HepG2 (cell line): ENCODE measurements around the gene CTU2. TPM values are rescaled to one million over a fixed set of nuclear protein-coding genes. Genes with fewer than 3 reads are reported as not detected.
A peak's percentile ranks its signal among the peaks of the same experiment; 100 is the strongest.

Source experiments
- AKAP8 ChIP-seq: sonication (generic); formaldehyde crosslinking; IDR thresholded peaks from 2 replicates; pipeline ENCODE4 v1.5.1; 2020; ENCODE audit warnings: mild to moderate bottlenecking, missing genetic modification reagents
- ARNTL ChIP-seq: sonication (generic); formaldehyde crosslinking; IDR thresholded peaks from 2 replicates; pipeline ENCODE4 v1.4.0; 2020; ENCODE audit warnings: mild to moderate bottlenecking, missing genetic modification reagents
- CEBPG ChIP-seq: IDR thresholded peaks from 2 replicates; pipeline ENCODE4 v1.6.1; 2016
- CREM ChIP-seq, 2 experiments: sonication (generic) in 1 of 2; formaldehyde crosslinking in 1 of 2; IDR thresholded peaks; 2 replicates each; pipeline versions ENCODE4 v1.4.0 to v1.6.1; 2016 to 2020; ENCODE audit warnings: antibody characterized with exemption in 1 of 2, mild to moderate bottlenecking in 1 of 2, missing genetic modification reagents in 1 of 2
- GABPB1 ChIP-seq: IDR thresholded peaks from 2 replicates; pipeline ENCODE4 v1.6.1; 2016; ENCODE audit warnings: mild to moderate bottlenecking, missing genetic modification reagents, moderate library complexity, missing compliant biosample characterization
- GATAD1 ChIP-seq: IDR thresholded peaks from 2 replicates; pipeline ENCODE4 v1.6.1; 2016; ENCODE audit warnings: missing genetic modification reagents, missing compliant biosample characterization
- HOXA9 ChIP-seq: sonication (generic); formaldehyde crosslinking; IDR thresholded peaks from 2 replicates; pipeline ENCODE4 v1.8.1; 2022; ENCODE audit warnings: missing genetic modification reagents, mild to moderate bottlenecking, moderate library complexity, borderline replicate concordance
- KDM5B ChIP-seq: sonication (generic); formaldehyde crosslinking; IDR thresholded peaks from 2 replicates; pipeline ENCODE4 v1.4.0; 2020; ENCODE audit warnings: missing genetic modification reagents, mild to moderate bottlenecking, borderline replicate concordance
- MYNN ChIP-seq: sonication (generic); formaldehyde crosslinking; IDR thresholded peaks from 2 replicates; pipeline ENCODE4 v1.4.0; 2020; ENCODE audit warnings: mild to moderate bottlenecking, low read depth, missing genetic modification reagents
- SRSF9 ChIP-seq: fragments of 200-400 bp; formaldehyde crosslinking; IDR thresholded peaks from 2 replicates; pipeline ENCODE4 v1.6.1; 2018; ENCODE audit warnings: borderline replicate concordance, mild to moderate bottlenecking, low read depth, low read length; ENCODE audit not compliant: insufficient read depth, poor library complexity, severe bottlenecking
- TOPORS ChIP-seq: sonication (generic); formaldehyde crosslinking; IDR thresholded peaks from 2 replicates; pipeline ENCODE4 v1.8.0; 2023; ENCODE audit warnings: mild to moderate bottlenecking, missing genetic modification reagents
- ZFAT ChIP-seq: sonication (generic); formaldehyde crosslinking; conservative IDR thresholded peaks from 2 replicates; pipeline ENCODE4 v1.8.1; 2023; ENCODE audit warnings: missing genetic modification reagents, inconsistent platforms
- ZFP90 ChIP-seq: sonication (generic); formaldehyde crosslinking; IDR thresholded peaks from 2 replicates; pipeline ENCODE4 v1.8.0; 2022; ENCODE audit warnings: missing genetic modification reagents, mild to moderate bottlenecking, inconsistent platforms, borderline replicate concordance
- ZNF235 ChIP-seq: sonication (generic); formaldehyde crosslinking; IDR thresholded peaks from 2 replicates; pipeline ENCODE4 v1.8.1; 2023; ENCODE audit warnings: mild to moderate bottlenecking, missing genetic modification reagents, borderline replicate concordance
- ZNF274 ChIP-seq: sonication (generic); formaldehyde crosslinking; IDR thresholded peaks from 2 replicates; pipeline ENCODE4 v1.5.1; 2020; ENCODE audit warnings: mild to moderate bottlenecking, missing genetic modification reagents
- ZNF407 ChIP-seq: sonication (generic); formaldehyde crosslinking; IDR thresholded peaks from one replicate; pipeline ENCODE4 v1.5.1; 2020; ENCODE audit warnings: mild to moderate bottlenecking, missing genetic modification reagents; ENCODE audit errors: not compliant biosample characterization
- ZNF616 ChIP-seq: sonication (generic); formaldehyde crosslinking; IDR thresholded peaks from 2 replicates; pipeline ENCODE4 v1.5.0; 2020; ENCODE audit warnings: low read depth, mild to moderate bottlenecking, missing genetic modification reagents
- ZNF629 ChIP-seq: sonication (generic); formaldehyde crosslinking; conservative IDR thresholded peaks from 2 replicates; pipeline ENCODE4 v1.5.0; 2020; ENCODE audit warnings: missing genetic modification reagents
- ZNF790 ChIP-seq: sonication (generic); formaldehyde crosslinking; IDR thresholded peaks from 2 replicates; pipeline ENCODE4 v1.8.0; 2022; ENCODE audit warnings: missing genetic modification reagents, mild to moderate bottlenecking, borderline replicate concordance
- polyA plus RNA-seq, 8 experiments: library from polyadenylated mRNA; depleted of rRNA in 3 of 8; stranded (reverse) in 7 of 8; unstranded in 1 of 8; fragments of >200 nt; fragmentation: Illumina TruSeq in 4 of 8; extraction: Trizol in 4 of 8; gene quantifications; 2 replicates each; pipeline versions ENCODE4 v1.2.1 to v1.2.3, GENCODE V29; 2011 to 2016; ENCODE audit warnings: low read depth in 4 of 8, missing spikeins in 1 of 8, mixed read lengths in 1 of 8; ENCODE audit not compliant: insufficient read depth in 1 of 8
- total RNA-seq, 5 experiments: library from RNA; depleted of rRNA; stranded (reverse); fragments of >200 nt; fragmentation: Illumina TruSeq; extraction: Trizol; gene quantifications; 2 replicates each; pipeline ENCODE4 v1.2.3, GENCODE V29; 2016; ENCODE audit warnings: low read depth in 1 of 5
- TF ChIP-seq, protein P1 (sequence below): sonication (generic); formaldehyde crosslinking; IDR thresholded peaks from 2 replicates; pipeline ENCODE4 v1.4.0; 2020; ENCODE audit warnings: missing genetic modification reagents, low read depth, mild to moderate bottlenecking, borderline replicate concordance

CTU2 gene
- total and polyA plus RNA-seq, 2 of the 13 experiments (the other 11 are each of a cell fraction or from before 2014, with no cell fraction given): 13.3 to 21.9 TPM

DNA sequence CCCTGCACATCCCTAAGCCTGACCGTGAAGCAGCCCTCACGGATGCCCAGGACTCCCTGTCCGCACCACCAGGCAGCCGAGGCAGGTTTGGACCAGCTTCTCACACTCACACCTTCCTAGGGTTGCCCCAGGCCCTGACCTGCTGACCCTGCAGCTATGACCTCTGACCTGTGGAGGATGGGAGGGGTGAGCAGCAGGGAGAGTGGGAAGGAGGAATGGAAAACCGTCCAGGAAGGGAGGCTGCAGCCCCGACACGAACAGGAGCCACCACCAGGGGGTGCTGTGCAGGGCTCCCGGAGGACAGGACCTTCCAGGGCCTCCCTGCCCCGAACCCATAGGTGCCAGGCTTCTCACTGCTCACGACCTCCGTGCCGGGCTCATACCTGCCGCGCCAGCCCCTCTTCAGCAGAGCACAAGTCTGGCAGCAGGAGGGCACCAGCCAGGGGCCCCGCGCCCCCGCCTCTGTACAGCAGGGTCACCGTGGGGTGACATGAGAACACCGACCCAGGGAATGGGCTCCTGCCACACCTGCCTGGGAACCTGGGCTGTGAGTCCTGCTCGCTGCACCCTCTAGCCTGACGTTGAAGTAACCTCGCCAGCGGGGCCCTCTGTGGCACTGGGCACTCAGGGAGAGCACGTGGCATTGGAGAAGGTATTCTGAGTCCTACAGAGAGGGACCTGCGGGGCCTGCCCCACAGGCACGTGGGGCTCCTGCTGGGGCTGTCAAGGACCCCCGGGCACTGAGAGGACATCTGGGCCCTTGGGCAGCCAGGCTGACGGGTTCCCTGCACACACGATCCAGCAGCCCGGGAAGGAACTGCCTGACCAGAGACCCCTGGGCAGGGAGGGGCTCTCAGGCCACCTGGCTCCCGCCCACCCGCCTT lies 37.6 kb downstream of the CTU2 start (continued):
- no peak for TF ChIP-seq ARNTL (CRISPR knock-in tag)
- TF ChIP-seq MYNN (CRISPR knock-in tag): no peak
- peak; percentile 56; the same call in 1 of the 2 replicates for TF ChIP-seq KDM5B (CRISPR knock-in tag)
- TF ChIP-seq ZFP90 (CRISPR knock-in tag): peak; percentile 64; the same call in 1 of the 2 replicates
- 0 out of 2 replicates have a peak, but pooled peaks have one; percentile 24 for TF ChIP-seq GATAD1 (CRISPR knock-in tag)
- no peak for TF ChIP-seq CREM (IDR thresholded peaks at IDR 0.05)
- TF ChIP-seq CREM (CRISPR knock-in tag; IDR thresholded peaks at IDR 0.05): no peak
- TF ChIP-seq, protein P1, sequence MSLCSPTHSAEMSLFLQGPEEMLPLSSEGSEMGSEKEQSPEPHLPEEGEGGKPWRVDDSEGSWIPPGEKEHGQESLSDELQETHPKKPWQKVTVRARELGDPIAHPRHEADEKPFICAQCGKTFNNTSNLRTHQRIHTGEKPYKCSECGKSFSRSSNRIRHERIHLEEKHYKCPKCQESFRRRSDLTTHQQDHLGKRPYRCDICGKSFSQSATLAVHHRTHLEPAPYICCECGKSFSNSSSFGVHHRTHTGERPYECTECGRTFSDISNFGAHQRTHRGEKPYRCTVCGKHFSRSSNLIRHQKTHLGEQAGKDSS: 0 out of 2 replicates have a peak, but pooled peaks have one; percentile 59
- TF ChIP-seq ZNF235: 0 out of 2 replicates have a peak, but pooled peaks have one; percentile 56
- TF ChIP-seq ZNF790: no peak
- no peak for TF ChIP-seq ZFAT
- peak; percentile 51; the same call in 1 of the 2 replicates for TF ChIP-seq GABPB1
- TF ChIP-seq ZNF616 (CRISPR knock-in tag): no peak
- no peak for TF ChIP-seq ZNF629 (CRISPR knock-in tag)
- no peak for TF ChIP-seq SRSF9
- no peak for TF ChIP-seq ZNF407 (CRISPR knock-in tag)
- no peak for TF ChIP-seq ZNF274
- TF ChIP-seq AKAP8 (CRISPR knock-in tag): no peak
- TF ChIP-seq TOPORS (CRISPR knock-in tag): no peak
- TF ChIP-seq HOXA9 (CRISPR knock-in tag): no peak
- no peak for TF ChIP-seq CEBPG (CRISPR knock-in tag)
